Hepatocyte (in vitro differentiated cells): ENCODE results near the gene OR2AG2.
A peak's percentile ranks its signal among the peaks of the same experiment; 100 is the strongest.

Experiments used
- CTCF ChIP-seq: fragments of 200-600 bp; sonication (generic); IDR thresholded peaks from 2 replicates; pipeline ENCODE4 v1.5.1; 2016; ENCODE audit warnings: antibody characterized with exemption, mild to moderate bottlenecking; ENCODE audit not compliant: poor library complexity
- EZH2 ChIP-seq: fragments of 200-600 bp; sonication (generic); IDR thresholded peaks from 2 replicates; pipeline ENCODE4 v1.6.1; 2016; ENCODE audit warnings: antibody characterized with exemption, mild to moderate bottlenecking, borderline replicate concordance
- EZH2phosphoT487 ChIP-seq: fragments of 200-600 bp; sonication (generic); IDR thresholded peaks from one replicate; pipeline ENCODE4 v1.6.1; 2018; ENCODE audit warnings: antibody characterized with exemption, mild to moderate bottlenecking, low read depth, moderate library complexity; ENCODE audit not compliant: unreplicated experiment, severe bottlenecking

- TF ChIP-seq EZH2phosphoT487 (no peak), CTCF (peak; percentile 74), EZH2 (no peak)
These were observed 14.3 kb downstream of the OR2AG2 start for GRCh38 chr11:6757373-6757967.
